Calu3 (cell line): Measurements from ENCODE around the gene NEK6. TPM values are rescaled to one million over a fixed set of nuclear protein-coding genes. Genes with fewer than 3 reads are reported as not detected.

ENCODE experiments used
- Bru-seq: library from RNA; stranded (reverse); fragments of 400-500 nt; gene quantifications from one replicate; lab custom pipeline; 2021; lab: Mats Ljungman, UMichigan
- BruChase-seq, 2 experiments: library from RNA; stranded (reverse); fragments of 400-500 nt; gene quantifications; one replicate each; lab custom pipeline; 2021; lab: Mats Ljungman, UMichigan
- BruUV-seq: library from RNA; stranded (reverse); fragments of 400-500 nt; replicated peaks from 2 replicates; lab custom pipeline; 2021; lab: Mats Ljungman, UMichigan
- CTCF ChIA-PET: fragments of 300-600 bp; sonication (Branson Sonifier 250); formaldehyde crosslinking; loops from one replicate; lab custom pipeline; 2022; ENCODE audit warnings: antibody characterized with exemption; lab: Charles Lee
- DNase-seq: peaks from one replicate; pipeline ENCODE4 v3.0.0; 2022
- H3K27ac Mint-ChIP-seq: one replicate; pipeline ENCODE4 v1.8.0; 2022; ENCODE audit warnings: mixed read lengths; ENCODE audit not compliant: unreplicated experiment
- H3K27me3 Mint-ChIP-seq: one replicate; pipeline ENCODE4 v1.8.0; 2022; ENCODE audit warnings: mixed read lengths; ENCODE audit not compliant: unreplicated experiment
- H3K36me3 Mint-ChIP-seq: one replicate; pipeline ENCODE4 v1.8.0; 2022; ENCODE audit warnings: mild to moderate bottlenecking, moderate library complexity, mixed read lengths; ENCODE audit not compliant: insufficient read depth, unreplicated experiment
- H3K4me1 Mint-ChIP-seq: one replicate; pipeline ENCODE4 v1.8.0; 2022; ENCODE audit warnings: mild to moderate bottlenecking, low read depth, mixed read lengths; ENCODE audit not compliant: unreplicated experiment
- H3K4me3 Mint-ChIP-seq: one replicate; pipeline ENCODE4 v1.8.0; 2022; ENCODE audit warnings: mild to moderate bottlenecking, low read depth, moderate library complexity, mixed read lengths; ENCODE audit not compliant: unreplicated experiment
- H3K9me3 Mint-ChIP-seq: one replicate; pipeline ENCODE4 v1.8.0; 2022; ENCODE audit warnings: low read depth, mixed read lengths; ENCODE audit not compliant: unreplicated experiment
- CTCF ChIP-seq: fragments of 200-600 bp; IDR thresholded peaks from one replicate; pipeline ENCODE4 v1.8.0; 2022; ENCODE audit warnings: antibody characterized with exemption; ENCODE audit not compliant: unreplicated experiment
- intact Hi-C: fragments of 100-400 bp; cut with micrococcal nuclease; formaldehyde crosslinking; loops from one replicate; pipeline ENCODE4 v1.10.0; 2022; ENCODE audit not compliant: unreplicated experiment
- long read RNA-seq: library from polyadenylated mRNA; stranded (forward); transcript quantifications from one replicate; pipeline ENCODE4 v2.0.0, GENCODE V29; 2022
- total RNA-seq: library from RNA; stranded (reverse); gene quantifications from 2 replicates; pipeline ENCODE4 v1.2.3, GENCODE V29; 2022

NEK6 gene
- total RNA-seq (42.2 and 43.0 TPM in 2 replicates), Bru-seq, nascent RNA (percentile 72 among the genes with signal in this experiment), BruChase-seq, experiment 1, labeled RNA remaining after a 6-hour chase (percentile 79 among the genes with signal in this experiment), BruChase-seq, experiment 2, labeled RNA remaining after a 2-hour chase (percentile 75 among the genes with signal in this experiment)
- long read RNA-seq, transcript NEK6-201 (10 exons, 3,447 nt), result major isoform, 52 of 78 reads
- long read RNA-seq, transcript NEK6-214 (10 exons, 2,573 nt), result minor isoform, 7 of 78 reads
- long read RNA-seq, partial matches to known transcripts, result 3 of 78 reads
- long read RNA-seq, other reads (novel, unspliced or antisense), result 16 of 78 reads

- peaks cover 32% of the 10 kb centered on the region for H3K4me1 Mint-ChIP-seq
- TF ChIP-seq CTCF, result no peak
- H3K27ac Mint-ChIP-seq, result peak within 1 kb of the TSS; percentile 82
- CTCF ChIA-PET, result no interaction called here
- H3K4me3 Mint-ChIP-seq, result peak within 1 kb of the TSS; percentile 92
- intact Hi-C loops, result loop anchor here (5.0 kb wide), 1 partner anchor 116 kb away; no protein-coding TSS in a partner anchor
- no TSS peak for BruUV-seq
- H3K9me3 Mint-ChIP-seq, result no peaks in the 10 kb centered on the region
- H3K27me3 Mint-ChIP-seq, result no peaks in the 10 kb centered on the region
- DNase-seq, result no peak
- H3K36me3 Mint-ChIP-seq, result peaks cover 30% of the 10 kb centered on the region
Measured at GRCh38 chr9:124257844-124258606, at the start of gene NEK6. Gene NEK6, plus strand, starts transcription at chr9:124257949. Its CDS starts 44,016 bp downstream, at chr9:124301965.

DNA sequence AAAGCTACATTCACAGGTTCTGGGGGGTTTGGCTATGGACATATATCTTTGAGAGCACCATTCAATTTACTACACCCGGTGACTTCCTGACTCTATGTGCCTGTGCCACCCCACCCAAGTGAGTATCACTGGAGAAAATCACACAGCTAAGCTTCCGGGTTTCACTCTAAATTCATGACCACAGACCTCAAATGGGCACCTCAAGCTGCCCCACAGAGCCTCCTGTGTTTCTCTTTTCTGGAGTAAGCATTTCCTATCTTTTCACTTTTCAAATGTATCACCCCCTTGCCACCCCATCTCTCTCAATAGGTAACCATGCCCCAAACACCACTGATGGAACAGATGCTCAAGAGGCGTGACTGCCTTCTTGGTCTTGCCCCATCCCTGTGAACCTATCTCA lies 49.2 kb upstream of the NEK6 start:
- no peak overlapping the region for H3K27ac Mint-ChIP-seq
- intact Hi-C loops, result no loop called here
- TF ChIP-seq CTCF, result no peak
- no TSS peak for BruUV-seq
- no peaks in the 10 kb centered on the region for H3K36me3 Mint-ChIP-seq
- H3K27me3 Mint-ChIP-seq, result no peaks in the 10 kb centered on the region
- no peak overlapping the region for H3K4me3 Mint-ChIP-seq
- H3K4me1 Mint-ChIP-seq, result peaks cover 25% of the 10 kb centered on the region
- H3K9me3 Mint-ChIP-seq, result no peaks in the 10 kb centered on the region
- CTCF ChIA-PET, result no interaction called here
- DNase-seq, result no peak

DNA sequence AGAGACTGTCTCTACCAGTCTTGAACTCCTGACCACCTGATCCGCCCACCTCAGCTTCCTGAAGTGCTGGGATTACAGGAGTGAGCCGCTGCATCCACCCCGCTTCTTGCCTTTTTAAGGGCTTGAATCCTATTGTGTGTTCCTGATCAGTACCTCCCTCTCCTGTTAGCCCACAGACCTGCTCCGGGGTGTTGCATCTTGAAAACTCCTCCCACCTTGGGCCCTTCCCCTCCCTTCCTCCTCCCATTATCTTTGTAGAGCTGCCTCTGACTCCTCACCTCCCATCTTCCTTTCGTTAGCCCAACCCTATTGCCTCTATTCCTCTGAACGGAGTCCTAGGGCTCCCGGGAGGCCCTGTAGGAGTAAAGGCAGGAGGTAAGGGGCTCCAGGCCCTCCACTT lies 48.5 kb upstream of the NEK6 start:
- Mint-ChIP-seq H3K27me3 (no peaks in the 10 kb centered on the region), H3K36me3 (no peaks in the 10 kb centered on the region), H3K4me1 (peaks cover 25% of the 10 kb centered on the region), H3K27ac (no peak overlapping the region), H3K4me3 (no peak overlapping the region), H3K9me3 (no peaks in the 10 kb centered on the region)
- CTCF ChIA-PET, result no interaction called here
- BruUV-seq, result no TSS peak
- no peak for TF ChIP-seq CTCF
- intact Hi-C loops, result no loop called here
- no peak for DNase-seq

- peaks cover 25% of the 10 kb centered on the region for H3K4me1 Mint-ChIP-seq
- CTCF ChIA-PET, result no interaction called here
- no TSS peak for BruUV-seq
- H3K27me3 Mint-ChIP-seq, result no peaks in the 10 kb centered on the region
- intact Hi-C loops, result no loop called here
- no peak overlapping the region for H3K4me3 Mint-ChIP-seq
- no peak for TF ChIP-seq CTCF
- H3K27ac Mint-ChIP-seq, result no peak overlapping the region
- DNase-seq, result no peak
- H3K9me3 Mint-ChIP-seq, result no peaks in the 10 kb centered on the region
- no peaks in the 10 kb centered on the region for H3K36me3 Mint-ChIP-seq
Measured at GRCh38 chr9:124209774-124210173, 48.0 kb upstream of the NEK6 start.
